Left lobe of liver (tissue), 2 donors: ENCODE results near the gene TFF2. TPM values are rescaled to one million over a fixed set of nuclear protein-coding genes. Genes with fewer than 3 reads are reported as not detected.

Experiments used
- ATAC-seq: fragments of 200-7000 bp; cut with Tn5 transposase; one replicate; pipeline ENCODE4 v1.9.1; 2020; ENCODE audit warnings: mild to moderate bottlenecking, moderate library complexity
- DNase-seq: peaks from one replicate; pipeline ENCODE4 v3.0.0-alpha.2; 2020; ENCODE audit warnings: low spot score
- total RNA-seq: library from RNA; stranded (reverse); gene quantifications from one replicate; pipeline ENCODE4 v1.2.1, GENCODE V29; 2021
- donor health status: DM: no; HTN: no; CAD: no; lungs with moderate emphysema.
- donor health status: DM: no; HTN: yes; CAD: no.

TFF2 gene
- total RNA-seq, 1 donor from 2014 or later: 0.25 TPM

DNA sequence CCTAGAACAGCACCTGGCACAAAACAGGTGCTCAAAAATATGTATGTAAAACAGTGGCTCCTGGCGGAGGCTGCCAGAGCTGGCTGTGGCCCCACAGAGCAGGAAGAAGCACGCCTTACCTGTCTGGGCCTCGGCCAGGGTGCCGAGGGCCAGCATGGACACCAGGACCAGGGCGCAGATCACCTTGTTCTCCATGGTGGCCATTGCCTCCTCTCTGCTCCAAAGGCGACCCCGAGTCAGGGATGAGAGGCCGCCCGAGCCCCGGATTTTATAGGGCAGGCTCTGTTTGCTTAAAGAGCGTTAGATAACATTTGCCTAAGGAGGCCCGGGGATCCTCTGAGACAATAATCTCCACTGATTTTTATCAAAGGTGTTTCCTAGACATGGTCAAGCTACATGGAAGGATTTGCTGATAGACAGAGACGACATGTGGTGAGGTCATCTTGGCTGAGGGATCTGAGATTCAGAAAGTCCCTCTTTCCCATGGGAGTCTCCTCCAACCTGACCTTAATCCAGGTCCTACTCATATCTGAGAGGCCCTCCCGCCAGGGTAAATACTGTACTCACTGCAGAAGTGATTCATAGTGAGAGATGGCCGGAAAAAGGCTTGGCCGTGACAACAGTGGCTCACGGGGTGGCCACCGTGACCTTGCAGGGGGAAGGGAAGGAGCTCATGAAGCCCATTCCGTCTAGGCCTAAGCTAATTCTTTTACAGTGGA is 15.7 kb upstream of the TFF2 start, which contains the start of gene TFF1:
Gene TFF1, minus strand, starts transcription at position 244 of the 719 bp plus-strand sequence. Its CDS starts 40 bp downstream, at position 204.
- ATAC-seq (no peak), DNase-seq (no peak)

DNA sequence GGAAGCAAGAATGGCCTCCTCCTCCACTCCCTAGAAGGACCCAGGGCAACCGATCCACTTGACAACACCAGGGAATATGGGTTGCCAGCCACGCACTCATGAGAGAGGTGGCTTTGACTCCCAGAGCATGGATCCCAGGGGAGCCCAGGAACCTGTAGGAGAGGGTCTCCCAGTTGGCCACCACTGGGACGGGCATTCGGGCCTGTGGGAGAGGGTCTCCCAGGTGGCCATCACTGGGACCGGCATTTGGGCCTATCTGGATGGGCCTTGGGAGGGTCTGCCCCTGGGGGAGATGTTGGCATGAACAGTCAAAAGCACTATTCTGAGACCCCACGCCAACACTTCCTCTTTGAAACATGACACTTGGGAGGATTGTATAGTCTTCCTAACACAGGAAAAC is 15.0 kb upstream of the TFF2 start:
- no peak for DNase-seq
- ATAC-seq: no peak

DNA sequence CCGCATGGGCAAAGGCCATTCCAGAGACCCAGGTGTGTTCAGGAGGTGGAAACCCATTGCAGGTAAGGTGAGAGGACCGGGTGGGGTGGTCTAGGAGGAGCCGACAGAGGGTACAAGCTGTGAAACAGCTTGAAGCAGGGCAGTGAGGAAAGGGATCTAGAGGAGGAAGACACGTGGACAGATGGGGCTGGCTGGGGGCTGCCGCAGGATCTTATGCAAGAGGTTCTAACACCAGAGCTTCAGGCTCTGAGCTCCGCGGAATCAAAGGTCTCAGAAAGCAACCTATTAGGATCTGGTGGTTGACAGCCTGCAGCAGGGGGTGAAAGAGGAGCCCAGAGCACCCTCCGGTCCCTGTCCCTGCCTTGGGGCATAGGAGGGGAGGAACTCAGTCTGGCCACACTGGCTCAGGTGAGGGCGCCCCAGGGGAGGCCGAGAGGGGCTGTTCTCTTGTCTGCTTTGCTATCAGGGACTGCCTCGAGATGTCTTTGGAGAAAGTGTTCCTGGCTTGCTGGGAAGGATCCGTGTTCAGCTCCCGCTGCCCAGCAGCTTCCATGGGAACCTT is 13.6 kb upstream of the TFF2 start:
- DNase-seq (no peak), ATAC-seq (no peak)

DNA sequence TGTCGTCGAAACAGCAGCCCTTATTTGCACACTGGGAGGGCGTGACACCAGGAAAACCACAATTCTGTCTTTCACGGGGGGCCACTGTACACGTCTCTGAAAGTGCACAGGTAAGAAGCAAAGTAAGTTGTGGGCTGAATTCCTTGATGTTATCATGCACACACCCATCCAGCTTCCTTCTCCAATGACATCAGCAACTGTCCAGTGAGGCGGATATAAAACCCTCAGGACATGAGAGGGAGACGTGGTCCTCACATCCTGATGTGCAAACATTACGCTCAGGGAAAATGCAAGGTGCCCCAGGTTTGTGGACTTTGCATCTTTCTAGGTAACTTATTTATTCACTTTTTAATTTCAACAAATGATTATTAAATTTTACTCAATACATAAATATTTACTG is 12.5 kb upstream of the TFF2 start:
- no peak for DNase-seq
- no peak for ATAC-seq

DNA sequence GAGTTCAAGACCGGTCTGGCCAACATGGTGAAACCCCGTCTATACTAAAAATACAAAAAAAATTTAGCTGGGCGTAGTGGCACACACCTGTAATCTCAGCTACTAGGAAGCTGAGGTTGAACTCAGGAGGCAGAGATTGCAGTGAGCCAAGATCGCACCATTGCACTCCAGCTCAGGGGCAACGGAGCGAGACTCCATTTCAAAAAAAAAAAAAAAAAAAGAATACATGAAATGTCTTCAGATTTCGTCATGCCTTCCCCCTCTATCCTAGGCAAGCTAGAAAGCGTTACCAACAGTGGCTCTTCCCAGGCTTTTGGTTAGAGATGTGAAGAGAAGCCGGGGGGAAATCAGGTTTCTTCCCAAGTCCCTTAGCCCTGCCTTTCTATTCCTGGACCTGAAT is 11.9 kb upstream of the TFF2 start:
- no peak for ATAC-seq
- no peak for DNase-seq

DNA sequence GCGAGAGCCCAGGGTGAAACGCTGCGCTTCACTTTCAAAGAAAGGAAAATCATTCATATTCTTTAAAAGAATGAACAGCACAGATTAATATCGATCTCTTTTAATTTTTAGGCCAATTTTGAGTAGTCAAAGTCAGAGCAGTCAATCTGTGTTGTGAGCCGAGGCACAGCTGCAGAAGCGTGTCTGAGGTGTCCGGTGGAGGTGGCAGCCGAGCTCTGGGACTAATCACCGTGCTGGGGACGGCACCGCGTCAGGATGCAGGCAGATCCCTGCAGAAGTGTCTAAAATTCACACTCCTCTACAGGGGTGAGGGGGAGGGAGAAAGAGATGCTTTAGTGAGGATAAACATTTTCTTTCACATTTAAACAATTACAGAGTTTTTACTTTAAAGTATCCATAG is 11.4 kb upstream of the TFF2 start:
- no peak for ATAC-seq

DNA sequence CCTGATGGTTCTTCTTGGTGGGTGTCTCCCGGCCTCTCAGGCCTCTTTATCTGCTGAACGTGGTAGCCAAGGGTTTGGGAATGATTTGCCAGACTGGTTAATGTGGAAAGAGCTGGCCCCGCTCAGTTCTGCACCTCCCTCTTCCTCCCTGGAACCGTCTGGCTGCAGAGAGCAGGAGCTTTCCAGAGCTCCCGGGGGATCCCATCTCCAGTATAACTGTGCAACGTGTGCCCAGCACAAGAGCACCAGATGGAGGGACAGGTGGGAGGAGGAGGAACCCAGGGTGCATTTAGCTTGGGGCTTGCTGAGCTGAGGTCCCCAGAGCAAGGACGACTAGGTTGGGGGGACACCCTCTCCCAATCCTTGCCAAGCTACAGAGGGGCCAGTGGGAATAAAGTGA is 10.5 kb upstream of the TFF2 start:
- no peak for ATAC-seq
- DNase-seq: no peak

More for the DNA sequence above, 11.4 kb upstream of the TFF2 start:
- no peak for DNase-seq

DNA sequence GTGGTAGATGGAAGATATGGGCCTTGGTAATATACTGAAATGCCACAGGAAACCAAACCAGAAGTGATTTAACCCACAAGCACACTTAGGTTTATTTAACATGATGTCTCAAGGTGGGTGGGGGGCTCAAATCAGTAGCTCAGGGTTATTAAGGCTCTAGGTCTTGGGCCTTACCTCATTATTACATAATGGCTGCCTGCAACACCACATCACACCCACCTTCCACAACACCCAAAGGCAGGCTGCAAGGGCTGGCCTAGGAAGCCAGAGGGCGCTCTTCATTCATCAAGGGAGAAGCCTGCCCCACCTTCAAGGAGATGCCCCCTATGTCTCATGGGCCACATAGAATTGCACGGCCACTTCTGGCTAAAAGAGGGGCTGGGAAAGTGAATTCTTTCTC is 9.5 kb upstream of the TFF2 start:
- ATAC-seq (no peak), DNase-seq (no peak)

DNA sequence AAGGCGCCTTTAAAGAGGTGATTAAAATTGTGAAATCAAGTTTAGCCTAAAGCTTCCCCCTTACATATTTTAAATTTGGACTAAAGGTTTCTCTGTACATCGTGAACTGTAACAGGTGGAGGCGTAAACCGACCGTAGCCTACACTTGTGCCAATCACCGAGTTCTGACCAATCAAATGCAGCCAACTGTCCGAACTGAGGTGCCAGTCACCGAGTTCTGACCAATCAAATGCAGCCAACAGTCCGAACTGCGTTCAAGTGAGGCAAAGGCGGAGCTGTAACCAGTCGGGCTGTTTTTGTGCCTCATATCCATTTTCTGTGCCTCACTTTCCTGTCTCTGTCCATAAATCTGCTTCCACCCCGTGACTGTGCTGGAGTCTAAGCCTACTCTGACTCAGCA is 8.1 kb upstream of the TFF2 start:
- ATAC-seq (no peak), DNase-seq (no peak)

DNA sequence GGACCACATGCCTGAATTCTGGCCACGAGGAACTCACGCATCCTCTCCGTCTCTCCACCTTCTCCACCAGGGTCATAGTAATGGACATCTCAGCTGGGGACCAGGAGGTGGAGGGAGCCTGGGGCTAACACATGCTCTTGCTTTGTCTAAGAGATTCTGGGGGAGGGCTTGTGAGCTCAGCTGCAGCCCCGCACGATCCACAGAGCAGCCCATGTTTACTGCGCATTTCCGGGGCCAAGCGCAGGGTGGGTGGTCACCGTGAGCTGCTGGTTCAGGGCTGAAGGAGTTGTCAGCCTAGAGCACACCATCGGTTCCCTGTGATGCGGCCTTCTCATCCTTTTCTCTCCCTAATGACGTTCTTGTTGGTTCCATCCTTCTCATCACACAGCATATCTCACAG is 7.5 kb upstream of the TFF2 start:
- DNase-seq (no peak), ATAC-seq (no peak)

DNA sequence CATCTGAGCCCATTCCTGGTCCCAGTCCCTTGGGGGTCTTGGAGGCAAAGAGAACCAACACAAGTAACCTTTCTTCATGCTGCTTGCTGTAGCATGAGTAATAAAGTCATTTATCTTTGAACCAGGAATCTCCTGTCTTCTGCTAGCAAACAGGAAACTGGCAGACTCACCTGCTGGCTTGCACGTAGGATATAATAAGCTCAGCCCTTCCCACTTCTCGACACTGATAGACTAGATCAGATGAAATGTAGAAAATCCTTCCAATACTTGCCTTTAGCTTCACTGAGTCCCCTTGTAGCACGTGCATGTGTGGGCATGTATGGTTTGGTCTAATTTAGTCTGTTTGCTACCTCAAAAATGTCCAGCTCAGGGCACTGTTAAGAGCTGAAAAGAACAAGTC is 6.5 kb upstream of the TFF2 start:
- no peak for ATAC-seq
- no peak for DNase-seq

DNA sequence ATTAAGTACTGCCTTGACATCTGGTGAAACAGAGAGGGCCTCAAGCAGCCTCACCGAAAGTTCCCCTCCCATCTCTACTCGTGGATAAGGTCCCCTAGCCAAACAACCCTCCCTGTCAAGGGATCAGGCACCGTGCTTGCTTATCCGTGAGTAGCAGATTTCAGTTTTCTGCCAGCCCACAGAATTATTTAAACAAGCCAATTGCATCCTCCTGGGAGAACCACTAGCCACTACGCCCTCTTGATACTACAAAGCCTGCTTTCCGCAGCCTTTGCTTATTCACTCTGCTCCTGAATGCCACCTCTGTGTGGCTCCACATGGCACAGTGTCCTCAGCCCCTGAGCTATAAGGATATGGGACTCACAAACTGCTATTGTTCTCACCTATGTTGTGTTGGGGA is 5.9 kb upstream of the TFF2 start:
- no peak for DNase-seq
- ATAC-seq: no peak

DNA sequence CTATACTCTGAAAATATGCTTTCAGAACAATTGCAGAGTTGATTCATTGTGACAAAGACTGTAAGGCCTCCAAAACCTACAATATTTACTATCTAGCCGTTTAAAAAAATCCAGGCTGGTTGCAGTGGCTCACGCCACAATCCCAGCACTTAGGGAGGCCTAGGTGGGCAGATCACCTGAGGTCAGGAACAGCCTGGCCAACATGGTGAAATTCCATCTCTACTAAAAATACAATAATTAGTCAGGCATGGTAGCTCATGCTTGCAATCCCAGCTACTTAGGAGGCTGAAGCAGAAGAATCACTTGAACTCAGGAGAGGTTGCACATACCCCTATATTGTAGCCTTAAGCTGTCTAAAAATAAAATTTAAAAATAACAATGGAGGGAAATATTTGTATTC is 5.3 kb upstream of the TFF2 start:
- ATAC-seq (no peak), DNase-seq (no peak)

DNA sequence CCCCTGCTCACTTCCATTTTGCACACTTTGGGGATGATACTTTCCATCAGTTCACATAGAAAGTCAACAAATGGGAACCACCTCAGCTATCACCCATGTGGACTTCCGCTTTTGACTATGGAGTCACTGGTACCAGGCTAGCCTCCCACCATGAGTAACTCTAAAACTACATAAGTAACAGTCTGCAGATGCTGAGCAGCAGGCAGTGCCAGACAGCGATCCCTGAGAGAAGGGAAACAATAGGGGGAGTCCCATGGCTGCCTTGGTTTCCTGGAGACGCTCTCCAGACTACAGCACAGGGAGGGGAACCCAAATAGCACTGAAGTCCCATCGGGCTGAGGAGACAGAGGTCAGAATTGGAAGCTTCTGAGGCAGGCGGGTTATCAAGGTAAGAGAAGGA is 2.8 kb upstream of the TFF2 start:
- DNase-seq: no peak
- ATAC-seq: no peak

DNA sequence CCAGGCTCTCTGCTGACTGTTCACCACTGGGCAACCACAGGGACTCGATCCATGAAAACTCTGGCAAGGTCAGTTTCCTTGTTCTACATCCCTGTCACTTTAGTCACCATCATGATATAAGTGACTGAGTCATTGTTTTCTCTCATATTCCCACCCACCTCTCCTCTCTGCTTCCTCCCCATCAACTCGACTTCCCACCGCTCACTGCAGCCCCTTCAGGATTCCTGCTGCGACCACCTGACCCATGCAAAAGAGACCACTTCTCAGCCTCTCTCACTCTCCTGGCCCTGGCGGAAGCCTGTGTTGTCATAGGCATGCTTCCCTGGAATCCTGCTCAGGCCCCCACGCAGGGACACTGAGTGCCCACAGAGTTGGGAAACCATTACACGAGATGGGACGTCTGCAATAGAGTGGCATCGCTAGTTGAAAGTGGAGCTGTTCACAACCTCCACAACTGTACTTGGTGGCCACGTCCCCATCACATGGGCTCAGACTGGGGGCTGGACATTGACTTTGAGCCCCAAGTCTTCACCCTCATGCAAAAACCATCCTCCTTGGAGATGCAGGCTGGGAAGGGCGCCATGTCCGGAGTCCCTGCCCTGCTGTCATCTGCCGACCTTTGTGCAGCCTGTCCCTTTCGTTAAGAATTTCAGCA is 1.8 kb upstream of the TFF2 start:
- ATAC-seq (no peak), DNase-seq (no peak)

DNA sequence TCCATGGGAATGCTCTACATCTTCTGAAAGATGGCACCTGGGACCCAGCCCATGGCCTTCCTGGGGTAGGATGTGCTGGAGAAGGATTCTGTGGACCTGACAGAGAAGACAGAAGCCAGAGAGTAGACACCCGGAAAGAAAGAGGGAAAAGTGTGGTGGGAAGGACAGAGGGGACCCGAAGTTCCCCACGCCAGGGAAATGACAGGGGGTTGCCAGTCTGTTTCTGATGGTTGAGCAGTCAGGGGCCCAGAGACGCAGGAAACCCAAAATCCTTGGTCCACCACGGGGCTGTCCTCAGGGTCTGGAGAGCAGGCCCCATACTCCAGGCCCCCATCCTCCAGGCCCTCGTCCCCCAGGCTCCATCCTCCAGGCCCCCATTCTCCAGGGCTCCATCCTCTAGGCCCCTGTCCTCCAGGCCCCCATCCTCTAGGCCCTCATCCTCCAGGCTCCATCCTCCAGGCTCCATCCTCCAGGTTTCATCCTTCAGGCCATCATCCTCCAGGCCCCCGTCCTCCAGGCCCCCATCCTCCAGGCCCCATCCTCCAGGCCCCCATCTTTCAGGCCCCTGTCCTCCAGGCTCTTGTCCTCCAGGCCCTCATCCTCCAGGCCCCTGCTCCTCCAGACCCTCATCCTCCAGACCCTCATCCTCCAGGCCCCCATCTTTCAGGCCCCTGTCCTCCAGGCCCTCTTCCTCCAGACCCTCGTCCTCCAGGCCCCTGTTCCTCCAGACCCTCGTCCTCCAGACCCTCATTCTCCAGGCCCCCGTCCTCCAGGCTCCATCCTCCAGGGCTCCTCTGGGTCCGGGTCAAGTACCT is 1.0 kb upstream of the TFF2 start:
- ATAC-seq (no peak), DNase-seq (no peak)

DNA sequence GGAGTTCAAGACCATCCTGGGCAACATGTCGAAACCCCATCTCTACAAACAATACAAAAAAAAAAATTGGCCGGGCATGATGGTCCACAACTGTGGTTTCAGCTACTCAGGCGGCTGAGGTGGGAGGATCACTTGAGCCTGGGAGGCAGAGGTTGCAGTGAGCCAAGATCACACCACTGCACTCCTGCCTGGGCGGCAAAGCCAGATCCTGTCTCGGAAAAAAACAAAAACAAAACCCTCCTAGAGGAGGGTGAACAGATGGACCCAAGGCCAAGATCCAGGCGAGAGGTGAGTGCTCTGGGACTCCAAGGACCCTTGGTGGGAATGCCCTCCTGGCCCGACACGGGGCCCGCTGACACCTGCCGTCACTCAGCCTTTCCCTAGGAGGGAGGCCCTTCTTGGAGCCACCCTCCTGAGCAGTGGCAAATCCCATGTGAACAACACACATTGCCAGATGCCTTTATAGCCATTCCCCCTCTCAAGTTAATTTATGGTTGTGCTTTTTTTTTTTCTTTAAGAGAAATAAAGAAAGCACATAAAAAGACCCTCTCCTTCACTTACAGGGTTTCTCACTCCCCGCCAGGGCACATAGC is 380 bp downstream of the TFF2 start:
- no peak for ATAC-seq
- no peak for DNase-seq

DNA sequence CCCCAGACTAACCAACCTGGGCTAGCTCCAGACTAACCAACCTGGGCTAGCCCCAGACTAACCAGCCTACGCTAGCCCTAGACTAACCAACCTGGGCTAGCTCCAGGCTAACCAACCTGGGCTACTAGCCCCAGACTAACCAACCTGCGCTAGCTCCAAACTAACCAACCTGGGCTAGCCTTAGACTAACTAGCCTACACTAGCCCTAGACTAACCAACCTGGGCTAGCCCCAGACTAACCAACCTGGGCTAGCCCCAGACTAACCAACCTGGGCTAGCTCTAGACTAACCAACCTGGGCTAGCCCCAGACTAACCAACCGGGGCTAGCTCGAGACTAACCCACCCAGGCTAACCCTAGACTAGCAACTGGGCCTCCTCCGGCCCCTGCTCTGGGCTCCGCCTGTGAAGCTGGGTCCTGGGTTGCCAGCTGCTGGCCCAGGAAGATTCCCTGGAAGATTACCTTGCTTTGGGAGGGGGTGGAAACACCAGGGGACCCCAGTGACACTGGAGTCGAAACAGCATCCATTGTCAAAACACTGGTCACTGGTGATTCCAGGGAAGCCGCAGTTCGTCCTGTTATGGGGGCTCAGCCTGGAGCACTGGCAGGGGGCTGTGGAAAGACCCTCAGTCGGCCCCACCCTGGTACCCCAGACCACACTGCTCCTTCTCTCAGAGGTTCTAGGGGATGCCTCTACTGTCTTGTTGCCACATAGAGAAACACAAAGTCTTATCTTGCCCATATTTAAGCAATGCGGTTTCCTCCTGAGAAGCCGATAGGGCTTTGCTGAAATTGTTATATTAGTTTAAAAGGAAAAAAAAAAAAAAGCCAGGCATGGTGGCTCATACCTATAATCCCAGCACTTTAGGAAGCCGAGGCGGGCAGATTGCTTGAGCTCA is 1.1 kb downstream of the TFF2 start:
- no peak for DNase-seq

DNA sequence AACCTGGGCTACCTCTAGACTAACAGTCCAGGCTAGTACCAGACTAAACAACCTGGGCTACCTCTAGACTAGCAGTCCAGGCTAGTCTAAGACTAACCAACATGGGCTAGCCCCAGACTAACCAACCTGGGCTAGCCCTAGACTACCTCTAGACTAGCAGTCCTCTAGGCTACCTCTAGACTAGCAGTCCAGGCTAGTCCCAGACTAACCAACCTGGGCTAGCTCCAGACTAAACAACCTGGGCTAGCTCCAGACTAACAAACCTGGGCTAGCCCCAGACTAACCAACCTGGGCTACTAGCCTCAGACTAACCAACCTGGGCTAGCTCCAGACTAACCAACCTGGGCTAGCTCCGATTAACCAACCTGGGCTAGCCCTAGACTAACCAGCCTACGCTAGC is 2.0 kb downstream of the TFF2 start:
- no peak for ATAC-seq
- no peak for DNase-seq

More for the DNA sequence above, 1.1 kb downstream of the TFF2 start:
- ATAC-seq: no peak
